Fibroblast of lung (primary cell): ENCODE measurements around the gene TGFBR2. TPM values are rescaled to one million over a fixed set of nuclear protein-coding genes. Genes with fewer than 3 reads are reported as not detected.
"Not testable (repeated sequence)": the region's sequence is repeated elsewhere in the genome, so short reads cannot be mapped to it uniquely, and the experiment has no call there.

Experiments used
- DNase-seq, 2 donors: peaks; one replicate each; pipeline versions ENCODE4 v3.0.0 to v3.0.0-alpha.2; 2010; ENCODE audit warnings: low read depth in 2 of 2
- H2AFZ ChIP-seq: 2 replicates; pipeline ENCODE4 v1.5.1; 2012; ENCODE audit warnings: low read length, control low read depth, inconsistent platforms
- H3K27ac ChIP-seq: 2 replicates; pipeline ENCODE4 v1.5.1; 2011; ENCODE audit warnings: low read length, control low read depth; ENCODE audit not compliant: insufficient read depth
- H3K27me3 ChIP-seq: 2 replicates; pipeline ENCODE4 v1.5.1; 2011; ENCODE audit warnings: mild to moderate bottlenecking, low read length; ENCODE audit not compliant: control insufficient read depth, insufficient read depth
- H3K36me3 ChIP-seq: 2 replicates; pipeline ENCODE4 v1.5.1; 2011; ENCODE audit warnings: low read length; ENCODE audit not compliant: control insufficient read depth, insufficient read depth
- H3K4me1 ChIP-seq: 2 replicates; pipeline ENCODE4 v1.5.1; 2011; ENCODE audit warnings: low read length; ENCODE audit not compliant: control insufficient read depth, insufficient read depth; ENCODE audit errors: extremely low read depth
- H3K4me2 ChIP-seq: 2 replicates; pipeline ENCODE4 v1.5.1; 2011; ENCODE audit warnings: low read length, control low read depth; ENCODE audit not compliant: insufficient read depth; ENCODE audit errors: extremely low read depth
- H3K4me3 ChIP-seq, 4 experiments: fragments of 200-600 bp in 1 of 4; sonication (generic) in 1 of 4; replicated peaks in 1 of 4; 2 replicates each; pipeline ENCODE4 v1.5.1; 2011 to 2016; ENCODE audit warnings: low read length in 4 of 4, low read depth in 3 of 4, mild to moderate bottlenecking in 3 of 4, control low read depth in 2 of 4, inconsistent platforms in 1 of 4, mixed read lengths in 1 of 4; ENCODE audit not compliant: insufficient read depth in 1 of 4; ENCODE audit errors: control extremely low read depth in 1 of 4
- H3K79me2 ChIP-seq: 2 replicates; pipeline ENCODE4 v1.5.1; 2012; ENCODE audit warnings: mild to moderate bottlenecking, low read length, inconsistent platforms; ENCODE audit not compliant: control insufficient read depth, insufficient read depth
- H3K9ac ChIP-seq: 2 replicates; pipeline ENCODE4 v1.5.1; 2011; ENCODE audit warnings: mild to moderate bottlenecking, low read length, control low read depth; ENCODE audit not compliant: insufficient read depth
- H3K9me3 ChIP-seq: 2 replicates; pipeline ENCODE4 v1.5.1; 2012; ENCODE audit warnings: low read depth, low read length; ENCODE audit not compliant: control insufficient read depth, insufficient read depth
- H4K20me1 ChIP-seq: 2 replicates; pipeline ENCODE4 v1.5.1; 2011; ENCODE audit warnings: low read length; ENCODE audit not compliant: control insufficient read depth, insufficient read depth; ENCODE audit errors: extremely low read depth
- EZH2 ChIP-seq: IDR thresholded peaks from 2 replicates; pipeline ENCODE4 v1.5.1; 2012; ENCODE audit warnings: low read length, control low read depth, mild to moderate bottlenecking; ENCODE audit errors: missing control alignments
- polyA plus RNA-seq, 2 donors: library from polyadenylated mRNA; depleted of rRNA in 1 of 2; stranded (reverse) in 1 of 2; unstranded in 1 of 2; fragments of >200 nt; gene quantifications; 2 replicates each; pipeline ENCODE4 v1.2.1, GENCODE V29; 2011 to 2012; ENCODE audit warnings: missing spikeins in 1 of 2
- total RNA-seq: library from RNA; depleted of rRNA; stranded (reverse); fragments of >200 nt; gene quantifications from 2 replicates; pipeline ENCODE4 v1.2.1, GENCODE V29; 2014
- TF ChIP-seq, protein P1 (sequence below), 2 donors: IDR thresholded peaks in 1 of 2; conservative IDR thresholded peaks in 1 of 2; 1 replicate in 1 of 2; 2 replicates in 1 of 2; pipeline ENCODE4 v1.5.1; 2011 to 2012; ENCODE audit warnings: low read length in 2 of 2, control low read depth in 1 of 2, inconsistent platforms in 1 of 2, low read depth in 1 of 2, mild to moderate bottlenecking in 1 of 2

TGFBR2 gene
- total and polyA plus RNA-seq, 2 donors (not counting 1 experiment from before 2014, with no cell fraction given) = 93.0 to 126 TPM

- TF ChIP-seq, protein P1, sequence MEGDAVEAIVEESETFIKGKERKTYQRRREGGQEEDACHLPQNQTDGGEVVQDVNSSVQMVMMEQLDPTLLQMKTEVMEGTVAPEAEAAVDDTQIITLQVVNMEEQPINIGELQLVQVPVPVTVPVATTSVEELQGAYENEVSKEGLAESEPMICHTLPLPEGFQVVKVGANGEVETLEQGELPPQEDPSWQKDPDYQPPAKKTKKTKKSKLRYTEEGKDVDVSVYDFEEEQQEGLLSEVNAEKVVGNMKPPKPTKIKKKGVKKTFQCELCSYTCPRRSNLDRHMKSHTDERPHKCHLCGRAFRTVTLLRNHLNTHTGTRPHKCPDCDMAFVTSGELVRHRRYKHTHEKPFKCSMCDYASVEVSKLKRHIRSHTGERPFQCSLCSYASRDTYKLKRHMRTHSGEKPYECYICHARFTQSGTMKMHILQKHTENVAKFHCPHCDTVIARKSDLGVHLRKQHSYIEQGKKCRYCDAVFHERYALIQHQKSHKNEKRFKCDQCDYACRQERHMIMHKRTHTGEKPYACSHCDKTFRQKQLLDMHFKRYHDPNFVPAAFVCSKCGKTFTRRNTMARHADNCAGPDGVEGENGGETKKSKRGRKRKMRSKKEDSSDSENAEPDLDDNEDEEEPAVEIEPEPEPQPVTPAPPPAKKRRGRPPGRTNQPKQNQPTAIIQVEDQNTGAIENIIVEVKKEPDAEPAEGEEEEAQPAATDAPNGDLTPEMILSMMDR (conservative IDR thresholded peaks at IDR 0.05 in 1 of 2, IDR thresholded peaks at IDR 0.05 in 1 of 2; ENCODE audit: low read depth in 1 of 2, low read length in 2 of 2) = no peak
- no peak for TF ChIP-seq EZH2
- no peaks in the 10 kb centered on the region for H3K36me3 ChIP-seq
- DNase-seq = no peak
- H3K79me2 ChIP-seq = peaks cover 56% of the 10 kb centered on the region
- no peaks in the 10 kb centered on the region for H4K20me1 ChIP-seq
- H3K4me1 ChIP-seq = peaks cover 9% of the 10 kb centered on the region
- H3K4me3 ChIP-seq = no peak overlapping the region
- H3K4me2 ChIP-seq = no peak overlapping the region
- H3K9me3 ChIP-seq = no peaks in the 10 kb centered on the region
- H3K27ac ChIP-seq = no peak overlapping the region
- H3K27me3 ChIP-seq = no peaks in the 10 kb centered on the region
- H3K9ac ChIP-seq = no peak overlapping the region
- H2AFZ ChIP-seq = no peak overlapping the region
Observed at GRCh38 chr3:30622047-30622545, 15.7 kb downstream of the TGFBR2 start.

- H3K79me2 ChIP-seq = peaks cover 56% of the 10 kb centered on the region
- H3K4me1 ChIP-seq = peaks cover 9% of the 10 kb centered on the region
Observed at GRCh38 chr3:30622790-30623189, 16.4 kb downstream of the TGFBR2 start.

DNA sequence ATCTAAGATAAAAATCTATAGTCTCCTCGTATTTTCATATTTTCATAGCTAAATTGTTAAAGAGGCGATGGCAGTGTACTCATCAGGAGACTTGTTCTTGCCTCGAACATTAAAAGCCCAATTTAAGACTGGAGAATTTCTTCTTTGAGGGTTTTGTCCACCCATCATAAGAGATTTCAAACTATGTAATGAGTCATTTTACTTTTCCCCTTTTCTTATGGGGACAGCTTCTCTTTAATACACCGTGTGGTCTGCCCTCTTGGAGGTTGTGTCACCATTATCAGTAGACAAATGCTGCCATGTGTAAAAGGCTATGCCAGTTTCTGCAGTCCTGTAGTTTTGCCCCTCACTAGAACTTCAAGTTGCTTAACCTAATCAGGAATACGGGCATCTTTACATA lies 16.9 kb downstream of the TGFBR2 start:
- Histone ChIP-seq H3K27ac (no peak overlapping the region), H3K4me2 (no peak overlapping the region), H3K9me3 (no peaks in the 10 kb centered on the region), H4K20me1 (no peaks in the 10 kb centered on the region), H2AFZ (no peak overlapping the region), H3K36me3 (no peaks in the 10 kb centered on the region), H3K79me2 (peaks cover 51% of the 10 kb centered on the region), H3K4me3 (no peak overlapping the region), H3K27me3 (no peaks in the 10 kb centered on the region), H3K9ac (no peak overlapping the region), H3K4me1 (peaks cover 9% of the 10 kb centered on the region)
- no peak for TF ChIP-seq EZH2
- TF ChIP-seq, protein P1 (conservative IDR thresholded peaks at IDR 0.05 in 1 of 2, IDR thresholded peaks at IDR 0.05 in 1 of 2; ENCODE audit: low read depth in 1 of 2, low read length in 2 of 2) = no peak
- DNase-seq = peak in 1 of 2 donors; percentile 79

More at GRCh38 chr3:30622790-30623189, 16.4 kb downstream of the TGFBR2 start:
- Histone ChIP-seq H4K20me1 (no peaks in the 10 kb centered on the region), H2AFZ (no peak overlapping the region), H3K36me3 (no peaks in the 10 kb centered on the region), H3K4me3 (no peak overlapping the region), H3K27ac (no peak overlapping the region), H3K9me3 (no peaks in the 10 kb centered on the region), H3K27me3 (no peaks in the 10 kb centered on the region), H3K9ac (no peak overlapping the region), H3K4me2 (no peak overlapping the region)
- DNase-seq = no peak
- TF ChIP-seq, protein P1 (conservative IDR thresholded peaks at IDR 0.05 in 1 of 2, IDR thresholded peaks at IDR 0.05 in 1 of 2; ENCODE audit: low read depth in 1 of 2, low read length in 2 of 2) = no peak
- TF ChIP-seq EZH2 = no peak

GRCh38 chr3:30624480-30624879 lies 18.1 kb downstream of the TGFBR2 start:
- H3K4me1 ChIP-seq, H3K27ac ChIP-seq, DNase-seq, H3K4me3 ChIP-seq, H3K9me3 ChIP-seq, H3K27me3 ChIP-seq, H4K20me1 ChIP-seq, H2AFZ ChIP-seq, H3K36me3 ChIP-seq, H3K4me2 ChIP-seq, H3K9ac ChIP-seq: not testable (repeated sequence)
- H3K79me2 ChIP-seq = peaks cover 50% of the 10 kb centered on the region
